Measurements from ENCODE around the gene NGEF. TPM values are rescaled to one million over a fixed set of nuclear protein-coding genes. Genes with fewer than 3 reads are reported as not detected.

NGEF gene
- total RNA-seq, 6 experiments from 2014 or later = 16.4 to 20.9 (median 20.2) TPM

DNA sequence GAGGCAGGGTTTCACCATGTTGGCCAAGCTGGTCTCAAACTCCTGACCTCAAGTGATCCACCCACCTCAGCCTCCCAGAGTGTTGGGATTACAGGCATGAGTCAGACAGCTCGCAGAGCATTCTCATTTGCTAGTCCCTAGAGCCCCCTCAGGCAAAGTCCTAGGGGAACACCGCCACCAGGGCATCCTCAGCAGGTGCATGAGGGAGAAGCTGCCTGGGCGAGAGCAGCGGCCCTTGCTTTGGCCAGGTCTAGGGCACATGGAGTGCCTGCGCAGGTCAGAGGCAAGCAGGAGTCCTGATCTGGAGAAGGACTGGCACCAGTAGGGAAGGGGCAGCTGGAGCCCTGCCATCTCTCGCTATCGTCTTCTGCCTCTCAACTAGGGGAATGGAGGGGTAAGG lies 32.4 kb downstream of the NGEF start:
- H3K4me3 ChIP-seq = no peak overlapping the region
- no peaks in the 10 kb centered on the region for H3K36me3 ChIP-seq
- peak in 1 of 3 donors; percentile 39 for DNase-seq
- 88% methylated on average over 6 of the region's 7 CpGs for WGBS (ENCODE audit: insufficient coverage, low coverage, low lambda C conversion rate, missing lambda C conversion rate)
- no peak overlapping the region for H3K27ac ChIP-seq
- H3K27me3 ChIP-seq = no peaks in the 10 kb centered on the region
- TF ChIP-seq, protein P1, sequence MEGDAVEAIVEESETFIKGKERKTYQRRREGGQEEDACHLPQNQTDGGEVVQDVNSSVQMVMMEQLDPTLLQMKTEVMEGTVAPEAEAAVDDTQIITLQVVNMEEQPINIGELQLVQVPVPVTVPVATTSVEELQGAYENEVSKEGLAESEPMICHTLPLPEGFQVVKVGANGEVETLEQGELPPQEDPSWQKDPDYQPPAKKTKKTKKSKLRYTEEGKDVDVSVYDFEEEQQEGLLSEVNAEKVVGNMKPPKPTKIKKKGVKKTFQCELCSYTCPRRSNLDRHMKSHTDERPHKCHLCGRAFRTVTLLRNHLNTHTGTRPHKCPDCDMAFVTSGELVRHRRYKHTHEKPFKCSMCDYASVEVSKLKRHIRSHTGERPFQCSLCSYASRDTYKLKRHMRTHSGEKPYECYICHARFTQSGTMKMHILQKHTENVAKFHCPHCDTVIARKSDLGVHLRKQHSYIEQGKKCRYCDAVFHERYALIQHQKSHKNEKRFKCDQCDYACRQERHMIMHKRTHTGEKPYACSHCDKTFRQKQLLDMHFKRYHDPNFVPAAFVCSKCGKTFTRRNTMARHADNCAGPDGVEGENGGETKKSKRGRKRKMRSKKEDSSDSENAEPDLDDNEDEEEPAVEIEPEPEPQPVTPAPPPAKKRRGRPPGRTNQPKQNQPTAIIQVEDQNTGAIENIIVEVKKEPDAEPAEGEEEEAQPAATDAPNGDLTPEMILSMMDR (IDR thresholded peaks at IDR 0.05) = no peak
- TF ChIP-seq POLR2A (IDR thresholded peaks at IDR 0.05) = no peak
- H3K9me3 ChIP-seq = no peaks in the 10 kb centered on the region
- intact Hi-C loops (cut with DNase I) = no loop called here
- H3K4me1 ChIP-seq = no peaks in the 10 kb centered on the region
- no peak for ATAC-seq

GRCh38 chr2:232979871-232980461 lies 33.1 kb downstream of the NGEF start:
- peak in 1 of 3 donors; percentile 24 for DNase-seq
- ATAC-seq = peak in 1 of 4 donors; percentile 49
- no peaks in the 10 kb centered on the region for H3K27me3 ChIP-seq
- TF ChIP-seq POLR2A (IDR thresholded peaks at IDR 0.05) = no peak
- TF ChIP-seq, protein P1 (IDR thresholded peaks at IDR 0.05) = no peak
- no peaks in the 10 kb centered on the region for H3K4me1 ChIP-seq
- no peaks in the 10 kb centered on the region for H3K36me3 ChIP-seq
- H3K9me3 ChIP-seq = no peaks in the 10 kb centered on the region
- intact Hi-C loops (cut with DNase I) = no loop called here
- no peak overlapping the region for H3K27ac ChIP-seq
- WGBS (ENCODE audit: insufficient coverage, low coverage, low lambda C conversion rate, missing lambda C conversion rate) = 64% methylated on average over 6 of the region's 7 CpGs
- H3K4me3 ChIP-seq = no peak overlapping the region

GRCh38 chr2:232977438-232977971 lies 35.6 kb downstream of the NGEF start:
- 88% methylated on average over 4 of the region's 10 CpGs for WGBS (ENCODE audit: insufficient coverage, low coverage, low lambda C conversion rate, missing lambda C conversion rate)
- H3K27ac ChIP-seq = no peak overlapping the region

DNA sequence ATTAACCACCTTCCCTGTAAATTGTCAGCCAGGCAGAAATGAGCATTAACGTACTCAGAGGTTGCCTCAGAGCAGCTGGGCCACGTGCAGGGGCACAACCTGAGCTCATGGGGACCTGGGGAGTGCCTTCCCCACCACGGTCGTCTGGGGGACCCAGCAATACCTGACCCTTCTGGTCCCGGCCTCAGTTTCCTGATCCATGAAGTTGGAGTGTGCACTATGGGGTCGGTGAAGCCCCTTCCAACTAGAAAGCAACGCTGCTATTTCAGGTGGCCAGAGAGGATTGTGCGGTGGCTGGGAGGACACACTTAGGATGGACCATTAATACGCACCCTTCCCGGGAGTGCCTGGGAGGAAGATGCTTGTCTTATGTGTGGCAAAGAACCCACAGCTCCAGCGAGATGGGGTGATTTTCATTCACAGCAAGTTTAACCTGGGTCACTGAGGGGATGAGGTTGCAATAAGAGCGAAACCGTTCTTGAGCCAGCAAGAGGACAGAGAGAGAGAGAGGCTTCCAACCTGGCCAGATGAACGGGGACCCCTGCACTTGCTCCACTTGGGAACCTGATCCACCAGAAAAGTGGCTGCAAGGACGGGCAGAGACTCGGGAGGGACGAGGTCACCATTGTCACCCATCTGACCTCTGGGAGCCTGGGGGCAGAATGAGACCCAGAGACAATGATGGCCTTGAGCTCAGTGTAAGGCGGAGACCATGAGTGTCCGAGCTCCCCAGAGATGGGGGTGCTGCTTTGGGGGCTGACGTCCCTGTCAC lies 36.2 kb downstream of the NGEF start:
- no peak for ATAC-seq
- intact Hi-C loops (cut with DNase I) = no loop called here
- Histone ChIP-seq H3K9me3 (no peaks in the 10 kb centered on the region), H3K36me3 (peaks cover 0 to 11% (median 2%) of the 10 kb centered on the region in 4 donors), H3K4me1 (no peaks in the 10 kb centered on the region), H3K27ac (no peak overlapping the region), H3K4me3 (no peak overlapping the region), H3K27me3 (no peaks in the 10 kb centered on the region)
- TF ChIP-seq POLR2A (IDR thresholded peaks at IDR 0.05) = no peak
- TF ChIP-seq, protein P1 (IDR thresholded peaks at IDR 0.05) = no peak
- DNase-seq = peak in 1 of 3 donors; percentile 22
- 79% methylated on average over 14 of the region's 20 CpGs for WGBS (ENCODE audit: insufficient coverage, low coverage, low lambda C conversion rate, missing lambda C conversion rate)

More at GRCh38 chr2:232977438-232977971, 35.6 kb downstream of the NGEF start:
- no peak for ATAC-seq
- intact Hi-C loops (cut with DNase I) = no loop called here
- DNase-seq = peak in 1 of 3 donors; percentile 36
- no peaks in the 10 kb centered on the region for H3K9me3 ChIP-seq
- TF ChIP-seq, protein P1 (IDR thresholded peaks at IDR 0.05) = no peak
- TF ChIP-seq POLR2A (IDR thresholded peaks at IDR 0.05) = no peak
- no peak overlapping the region for H3K4me3 ChIP-seq
- no peaks in the 10 kb centered on the region for H3K27me3 ChIP-seq
- H3K36me3 ChIP-seq = peaks cover 0 to 11% (median 2%) of the 10 kb centered on the region in 4 donors
- H3K4me1 ChIP-seq = no peaks in the 10 kb centered on the region
